IPS-15b (cell line): ENCODE data around the gene RNU1-1.
"Not testable (repeated sequence)": the region's sequence is repeated elsewhere in the genome, so short reads cannot be mapped to it uniquely, and the experiment has no call there.

Source experiments
- H3K27me3 ChIP-seq: one replicate; pipeline ENCODE4 v1.6.1; 2013; ENCODE audit warnings: low read length; ENCODE audit not compliant: control insufficient read depth, insufficient read depth
- H3K36me3 ChIP-seq: one replicate; pipeline ENCODE4 v1.6.1; 2013; ENCODE audit warnings: low read length; ENCODE audit not compliant: control insufficient read depth, insufficient read depth
- H3K4me1 ChIP-seq: one replicate; pipeline ENCODE4 v1.6.1; 2013; ENCODE audit warnings: mild to moderate bottlenecking, low read length; ENCODE audit not compliant: control insufficient read depth, insufficient read depth
- H3K4me3 ChIP-seq: one replicate; pipeline ENCODE4 v1.5.1; 2013; ENCODE audit warnings: low read depth, low read length
- H3K9ac ChIP-seq: one replicate; pipeline ENCODE4 v1.6.1; 2013; ENCODE audit warnings: low read depth, mild to moderate bottlenecking, low read length
- H3K9me3 ChIP-seq: one replicate; pipeline ENCODE4 v1.6.1; 2013; ENCODE audit warnings: mild to moderate bottlenecking, low read length; ENCODE audit not compliant: control insufficient read depth, insufficient read depth

Gene RNU1-1

GRCh38 chr1:16514107-16515055 lies at the start of gene RNU1-1:
RNU1-1 (minus strand) TSS chr1:16514285.
- not testable (repeated sequence) for H3K9me3 ChIP-seq, H3K36me3 ChIP-seq, H3K27me3 ChIP-seq, H3K4me1 ChIP-seq
- H3K9ac ChIP-seq, result peak within 1 kb of the TSS; percentile 76
- H3K4me3 ChIP-seq, result peak within 1 kb of the TSS; percentile 37

- H3K9ac ChIP-seq, H3K4me3 ChIP-seq, H3K36me3 ChIP-seq, H3K27me3 ChIP-seq, H3K9me3 ChIP-seq, H3K4me1 ChIP-seq: not testable (repeated sequence)
Measured at GRCh38 chr1:16561035-16561434, 47.0 kb upstream of the RNU1-1 start.

GRCh38 chr1:16560498-16560897 lies 46.4 kb upstream of the RNU1-1 start:
- H3K4me3 ChIP-seq, H3K4me1 ChIP-seq, H3K9me3 ChIP-seq, H3K36me3 ChIP-seq, H3K27me3 ChIP-seq, H3K9ac ChIP-seq: not testable (repeated sequence)

GRCh38 chr1:16559688-16560087 lies 45.6 kb upstream of the RNU1-1 start:
- H3K4me1 ChIP-seq, H3K9ac ChIP-seq, H3K9me3 ChIP-seq, H3K36me3 ChIP-seq, H3K4me3 ChIP-seq, H3K27me3 ChIP-seq: not testable (repeated sequence)

- H3K9me3 ChIP-seq, H3K4me1 ChIP-seq: not testable (repeated sequence)
Measured at GRCh38 chr1:16557034-16557433, 42.9 kb upstream of the RNU1-1 start.

GRCh38 chr1:16553244-16553643 lies 39.2 kb upstream of the RNU1-1 start:
- H3K27me3 ChIP-seq, H3K4me3 ChIP-seq, H3K9ac ChIP-seq, H3K4me1 ChIP-seq, H3K9me3 ChIP-seq, H3K36me3 ChIP-seq: not testable (repeated sequence)

More at GRCh38 chr1:16557034-16557433, 42.9 kb upstream of the RNU1-1 start:
- H3K4me3 ChIP-seq, H3K36me3 ChIP-seq, H3K27me3 ChIP-seq, H3K9ac ChIP-seq: not testable (repeated sequence)

GRCh38 chr1:16550212-16550918 lies 36.3 kb upstream of the RNU1-1 start:
- not testable (repeated sequence) for H3K36me3 ChIP-seq, H3K4me1 ChIP-seq, H3K4me3 ChIP-seq, H3K9ac ChIP-seq, H3K9me3 ChIP-seq, H3K27me3 ChIP-seq

- not testable (repeated sequence) for H3K9ac ChIP-seq, H3K27me3 ChIP-seq, H3K4me3 ChIP-seq, H3K4me1 ChIP-seq, H3K36me3 ChIP-seq, H3K9me3 ChIP-seq
Measured at GRCh38 chr1:16549545-16549944, 35.5 kb upstream of the RNU1-1 start.

GRCh38 chr1:16547502-16548241 lies 33.6 kb upstream of the RNU1-1 start:
- H3K9me3 ChIP-seq, H3K27me3 ChIP-seq, H3K9ac ChIP-seq, H3K36me3 ChIP-seq, H3K4me3 ChIP-seq, H3K4me1 ChIP-seq: not testable (repeated sequence)

GRCh38 chr1:16545682-16546095 lies 31.6 kb upstream of the RNU1-1 start:
- H3K27me3 ChIP-seq, H3K36me3 ChIP-seq, H3K9ac ChIP-seq, H3K9me3 ChIP-seq, H3K4me3 ChIP-seq, H3K4me1 ChIP-seq: not testable (repeated sequence)

- H3K4me3 ChIP-seq, H3K36me3 ChIP-seq, H3K9me3 ChIP-seq, H3K4me1 ChIP-seq, H3K9ac ChIP-seq, H3K27me3 ChIP-seq: not testable (repeated sequence)
Measured at GRCh38 chr1:16540421-16540893, 26.4 kb upstream of the RNU1-1 start.
